ENCODE data around the gene IGIP. TPM values are rescaled to one million over a fixed set of nuclear protein-coding genes. Genes with fewer than 3 reads are reported as not detected.

The IGIP gene
- polyA plus RNA-seq, 1 donor = 4.2 TPM

- no peak for DNase-seq
Observed at GRCh38 chr5:140111859-140112551, 13.7 kb upstream of the IGIP start.

GRCh38 chr5:140112685-140113179 is 13.0 kb upstream of the IGIP start:
- no peak for DNase-seq

- DNase-seq = no peak
Observed at GRCh38 chr5:140113180-140113698, 12.5 kb upstream of the IGIP start.

- DNase-seq = peak; percentile 92
Observed at GRCh38 chr5:140113699-140114263, 12.0 kb upstream of the IGIP start, which contains the start of gene PURA. Gene PURA, plus strand, starts transcription at chr5:140114109. Its CDS starts 73 bp downstream, at chr5:140114182.

GRCh38 chr5:140114341-140115185 is 11.2 kb upstream of the IGIP start:
- no peak for DNase-seq

GRCh38 chr5:140115186-140115500 is 10.6 kb upstream of the IGIP start:
- DNase-seq = no peak

GRCh38 chr5:140116716-140117115 is 9.0 kb upstream of the IGIP start:
- no peak for DNase-seq

- no peak for DNase-seq
Observed at GRCh38 chr5:140117523-140117922, 8.2 kb upstream of the IGIP start.

GRCh38 chr5:140118302-140118936 is 7.3 kb upstream of the IGIP start:
- no peak for DNase-seq

GRCh38 chr5:140126315-140127012 is 727 bp downstream of the IGIP start:
- DNase-seq = no peak

- DNase-seq = no peak
Observed at GRCh38 chr5:140128376-140128775, 2.6 kb downstream of the IGIP start.

GRCh38 chr5:140130949-140131733 is 5.4 kb downstream of the IGIP start:
- no peak for DNase-seq

GRCh38 chr5:140131967-140132409 is 6.3 kb downstream of the IGIP start:
- DNase-seq = no peak

- DNase-seq = no peak
Observed at GRCh38 chr5:140133514-140134167, 7.9 kb downstream of the IGIP start.

GRCh38 chr5:140134277-140134935 is 8.7 kb downstream of the IGIP start:
- DNase-seq = no peak

GRCh38 chr5:140135127-140135526 is 9.4 kb downstream of the IGIP start:
- no peak for DNase-seq

- DNase-seq = no peak
Observed at GRCh38 chr5:140136624-140137023, 10.9 kb downstream of the IGIP start.

- DNase-seq = no peak
Observed at GRCh38 chr5:140140435-140140834, 14.7 kb downstream of the IGIP start.

GRCh38 chr5:140141241-140141640 is 15.5 kb downstream of the IGIP start:
- DNase-seq = no peak

- no peak for DNase-seq
Observed at GRCh38 chr5:140142246-140142645, 16.5 kb downstream of the IGIP start.
